Mesothelial cell of epicardium (in vitro differentiated cells): ENCODE data around the gene TULP1. TPM values are rescaled to one million over a fixed set of nuclear protein-coding genes. Genes with fewer than 3 reads are reported as not detected.

Source experiments
- DNase-seq, 2 experiments: peaks; one replicate each; pipeline ENCODE4 v3.0.0; 2021; ENCODE audit warnings: low spot score in 2 of 2; ENCODE audit not compliant: unreplicated experiment in 2 of 2
- H3K27ac Mint-ChIP-seq: 2 replicates; pipeline ENCODE4 v1.8.0; 2021; ENCODE audit warnings: mixed read lengths
- H3K27me3 Mint-ChIP-seq: 2 replicates; pipeline ENCODE4 v1.8.0; 2021; ENCODE audit warnings: low read depth, mixed read lengths
- H3K36me3 Mint-ChIP-seq: 2 replicates; pipeline ENCODE4 v1.8.0; 2021; ENCODE audit warnings: mixed read lengths
- H3K4me1 Mint-ChIP-seq: 2 replicates; pipeline ENCODE4 v1.8.0; 2021; ENCODE audit warnings: mixed read lengths
- H3K4me3 Mint-ChIP-seq: 2 replicates; pipeline ENCODE4 v1.8.0; 2021; ENCODE audit warnings: mild to moderate bottlenecking, moderate library complexity, mixed read lengths
- H3K9me3 Mint-ChIP-seq: 2 replicates; pipeline ENCODE4 v1.8.0; 2021; ENCODE audit warnings: mixed read lengths
- total RNA-seq: library from RNA; stranded (reverse); gene quantifications from 3 replicates; pipeline ENCODE4 v1.2.1, GENCODE V29; 2021
- TF ChIP-seq, protein P1 (sequence below): fragments of 200-600 bp; sonication (generic); IDR thresholded peaks from one replicate; pipeline ENCODE4 v1.5.0; 2021; ENCODE audit warnings: antibody characterized with exemption; ENCODE audit not compliant: unreplicated experiment

The TULP1 gene
- total RNA-seq, 1 donor from 2014 or later: 17.7 TPM

DNA sequence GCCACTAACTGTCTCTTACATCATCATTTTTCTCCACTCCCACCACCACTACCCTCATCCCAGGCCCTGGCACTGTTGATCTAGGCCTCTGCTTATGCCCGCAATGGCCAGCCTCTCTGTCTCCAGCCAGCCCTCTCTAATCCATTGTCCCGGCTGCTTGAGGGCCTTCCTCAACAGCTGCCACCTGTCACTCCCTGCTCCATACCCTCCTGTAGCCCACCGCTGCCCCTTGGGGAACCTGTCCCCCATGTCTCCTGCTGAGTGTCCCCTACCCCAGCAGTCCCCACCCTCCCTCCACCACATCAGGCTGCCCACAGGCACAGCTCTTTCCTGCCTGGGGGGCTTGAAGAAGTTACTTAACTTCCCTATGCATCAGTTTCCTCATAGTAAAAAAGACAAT lies 29.2 kb downstream of the TULP1 start:
- DNase-seq: no peak
- H3K9me3 Mint-ChIP-seq: no peaks in the 10 kb centered on the region
- TF ChIP-seq, protein P1, sequence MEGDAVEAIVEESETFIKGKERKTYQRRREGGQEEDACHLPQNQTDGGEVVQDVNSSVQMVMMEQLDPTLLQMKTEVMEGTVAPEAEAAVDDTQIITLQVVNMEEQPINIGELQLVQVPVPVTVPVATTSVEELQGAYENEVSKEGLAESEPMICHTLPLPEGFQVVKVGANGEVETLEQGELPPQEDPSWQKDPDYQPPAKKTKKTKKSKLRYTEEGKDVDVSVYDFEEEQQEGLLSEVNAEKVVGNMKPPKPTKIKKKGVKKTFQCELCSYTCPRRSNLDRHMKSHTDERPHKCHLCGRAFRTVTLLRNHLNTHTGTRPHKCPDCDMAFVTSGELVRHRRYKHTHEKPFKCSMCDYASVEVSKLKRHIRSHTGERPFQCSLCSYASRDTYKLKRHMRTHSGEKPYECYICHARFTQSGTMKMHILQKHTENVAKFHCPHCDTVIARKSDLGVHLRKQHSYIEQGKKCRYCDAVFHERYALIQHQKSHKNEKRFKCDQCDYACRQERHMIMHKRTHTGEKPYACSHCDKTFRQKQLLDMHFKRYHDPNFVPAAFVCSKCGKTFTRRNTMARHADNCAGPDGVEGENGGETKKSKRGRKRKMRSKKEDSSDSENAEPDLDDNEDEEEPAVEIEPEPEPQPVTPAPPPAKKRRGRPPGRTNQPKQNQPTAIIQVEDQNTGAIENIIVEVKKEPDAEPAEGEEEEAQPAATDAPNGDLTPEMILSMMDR: no peak
- no peak overlapping the region for H3K4me3 Mint-ChIP-seq
- H3K4me1 Mint-ChIP-seq: peaks cover 43% of the 10 kb centered on the region
- H3K36me3 Mint-ChIP-seq: peaks cover 12% of the 10 kb centered on the region
- peak overlapping the region; percentile 99 for H3K27ac Mint-ChIP-seq
- H3K27me3 Mint-ChIP-seq: no peaks in the 10 kb centered on the region

- Mint-ChIP-seq H3K27ac (peak overlapping the region; percentile 99), H3K27me3 (no peaks in the 10 kb centered on the region), H3K36me3 (peaks cover 16% of the 10 kb centered on the region), H3K9me3 (no peaks in the 10 kb centered on the region), H3K4me1 (peaks cover 39% of the 10 kb centered on the region), H3K4me3 (no peak overlapping the region)
- DNase-seq: no peak
- TF ChIP-seq, protein P1: no peak
Observed at GRCh38 chr6:35483062-35483461, 29.6 kb downstream of the TULP1 start.

- Mint-ChIP-seq H3K27me3 (no peaks in the 10 kb centered on the region), H3K9me3 (no peaks in the 10 kb centered on the region), H3K27ac (peak overlapping the region; percentile 69), H3K4me3 (no peak overlapping the region), H3K4me1 (peaks cover 26% of the 10 kb centered on the region), H3K36me3 (peaks cover 21% of the 10 kb centered on the region)
- TF ChIP-seq, protein P1: no peak
- no peak for DNase-seq
Observed at GRCh38 chr6:35481226-35481625, 31.5 kb downstream of the TULP1 start.

GRCh38 chr6:35480176-35480575 lies 32.5 kb downstream of the TULP1 start:
- Mint-ChIP-seq H3K36me3 (peaks cover 21% of the 10 kb centered on the region), H3K9me3 (no peaks in the 10 kb centered on the region), H3K4me3 (no peak overlapping the region), H3K27me3 (no peaks in the 10 kb centered on the region), H3K27ac (peak overlapping the region; percentile 67), H3K4me1 (peaks cover 23% of the 10 kb centered on the region)
- TF ChIP-seq, protein P1: no peak
- no peak for DNase-seq

DNA sequence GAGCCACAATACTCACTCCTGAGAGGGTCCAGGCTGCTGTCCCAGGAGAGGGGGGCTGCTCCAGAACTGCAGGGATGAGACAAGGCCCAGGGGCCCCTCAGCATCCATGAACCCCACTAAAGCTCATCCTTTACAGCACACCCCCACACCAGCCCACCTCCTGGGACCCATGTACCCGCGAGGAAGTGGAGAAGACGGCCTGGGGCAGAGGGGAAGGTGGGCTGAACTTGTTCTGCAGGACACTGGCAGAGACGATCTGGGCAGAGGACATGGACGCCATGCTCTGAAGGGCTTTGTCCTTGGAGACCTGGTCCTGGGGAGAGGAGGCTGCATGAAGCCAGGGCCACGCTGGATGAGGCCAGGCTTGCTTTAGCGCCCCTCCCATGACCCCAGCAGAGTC lies 34.4 kb downstream of the TULP1 start:
- DNase-seq: no peak
- no peaks in the 10 kb centered on the region for H3K9me3 Mint-ChIP-seq
- no peaks in the 10 kb centered on the region for H3K27me3 Mint-ChIP-seq
- H3K27ac Mint-ChIP-seq: no peak overlapping the region
- peaks cover 16% of the 10 kb centered on the region for H3K4me1 Mint-ChIP-seq
- TF ChIP-seq, protein P1: no peak
- H3K36me3 Mint-ChIP-seq: peaks cover 17% of the 10 kb centered on the region
- H3K4me3 Mint-ChIP-seq: no peak overlapping the region
